ENCODE results near the gene PNMA8C. TPM values are rescaled to one million over a fixed set of nuclear protein-coding genes. Genes with fewer than 3 reads are reported as not detected.
"Not testable (repeated sequence)": the region's sequence is repeated elsewhere in the genome, so short reads cannot be mapped to it uniquely, and the experiment has no call there.

PNMA8C gene
- total RNA-seq, 1 donor from 2014 or later = not detected

DNA sequence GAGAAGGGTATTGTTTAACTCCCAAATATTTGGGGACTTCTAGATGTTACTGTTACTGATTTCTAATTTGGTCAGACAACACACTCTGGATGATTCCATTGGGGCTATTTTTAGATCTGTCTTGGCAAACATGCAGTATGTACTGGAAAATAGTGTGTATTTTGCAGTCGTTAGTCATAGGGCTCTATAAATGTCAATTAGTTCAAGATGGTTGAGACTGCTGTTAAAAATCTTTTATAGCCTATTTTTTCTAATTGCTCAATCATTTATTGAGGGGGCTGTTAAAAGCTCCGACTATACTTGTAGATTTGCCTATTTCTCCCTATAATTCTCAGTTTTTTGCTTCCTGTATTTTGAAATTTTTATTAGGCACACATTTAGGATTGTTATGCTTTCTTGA lies 50.5 kb downstream of the PNMA8C start:
- intact Hi-C loops (cut with DNase I) = no loop called here
- DNase-seq (ENCODE audit: low spot score) (no peak), ATAC-seq (peak; percentile 80)

DNA sequence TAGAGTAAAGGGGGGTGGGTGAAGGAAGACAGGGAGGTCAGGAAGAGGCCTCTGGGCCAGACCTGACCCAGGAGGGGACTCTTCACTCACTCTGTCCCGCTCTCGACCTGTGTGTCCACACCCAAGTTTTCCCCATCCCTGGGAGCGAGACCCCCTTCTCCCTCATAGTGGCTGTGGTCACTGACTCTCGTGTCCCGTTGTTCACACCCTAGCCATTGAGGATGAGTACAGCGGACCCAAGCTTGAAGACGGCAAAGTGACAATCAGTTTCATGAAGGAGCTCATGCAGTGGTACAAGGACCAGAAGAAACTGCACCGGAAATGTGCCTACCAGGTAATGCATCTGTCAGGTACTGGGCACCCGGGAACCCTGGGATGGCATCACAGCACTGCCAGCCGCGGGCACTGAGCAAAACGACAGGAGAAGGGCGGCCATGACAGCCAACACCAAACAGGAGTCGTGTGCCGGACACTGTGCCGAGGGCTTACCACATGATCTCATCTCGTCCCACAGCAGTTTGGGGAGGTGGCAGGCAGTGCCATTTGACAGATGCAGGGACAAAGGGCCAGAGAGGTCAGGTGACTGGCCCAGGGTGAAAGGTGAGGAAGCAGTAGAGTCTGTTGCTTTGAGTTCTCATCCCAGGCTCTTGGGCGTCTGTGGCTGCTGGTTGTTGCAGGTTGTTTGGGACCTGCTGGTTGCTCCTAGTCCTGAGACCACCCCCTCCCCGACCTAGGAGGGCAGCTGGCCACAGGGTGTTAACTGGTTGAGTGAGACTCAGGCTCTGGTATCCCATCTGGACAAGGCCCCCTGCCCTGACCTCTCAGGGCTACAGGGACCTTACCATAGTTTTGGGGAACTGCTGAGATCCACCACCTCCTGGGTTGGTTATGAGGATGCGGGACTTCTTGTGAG lies 52.2 kb downstream of the PNMA8C start:
- no peak for ATAC-seq

DNA sequence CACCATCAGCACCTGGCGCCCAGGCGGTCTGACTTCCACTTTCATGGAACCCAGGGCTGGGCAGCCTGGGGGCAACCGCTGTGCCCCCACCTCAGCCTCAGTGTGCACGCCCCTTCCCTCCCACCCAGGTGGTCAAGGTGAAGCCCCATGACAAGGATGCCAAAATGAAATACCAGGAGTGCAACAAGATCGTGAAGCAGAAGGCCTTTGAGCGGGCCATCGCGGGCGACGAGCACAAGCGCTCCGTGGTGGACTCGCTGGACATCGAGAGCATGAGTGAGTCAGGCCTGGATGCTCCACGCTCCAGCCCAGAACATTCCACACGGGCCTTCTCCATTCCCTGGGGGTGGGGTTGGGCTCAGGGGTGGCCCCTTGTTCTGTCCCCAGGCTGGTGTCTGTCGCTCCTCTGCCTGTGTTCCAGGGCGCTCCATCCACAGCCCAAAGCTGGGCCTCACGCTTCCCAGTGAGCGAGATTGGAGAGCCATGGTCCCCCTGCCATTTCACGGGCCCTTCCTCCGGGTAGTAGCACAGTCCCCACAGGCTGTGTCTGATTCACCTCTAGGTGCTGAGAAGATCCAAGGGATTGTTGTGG lies 53.2 kb downstream of the PNMA8C start:
- intact Hi-C loops (cut with DNase I); ATAC-seq: not testable (repeated sequence)
- peak; percentile 31 for DNase-seq (ENCODE audit: low spot score)

More for the DNA sequence above, 52.2 kb downstream of the PNMA8C start:
- DNase-seq (ENCODE audit: low spot score) = peak; percentile 56
- intact Hi-C loops (cut with DNase I) = no loop called here

Other genes starting within 250 kb of the PNMA8C start
- not detected for gene IGFL1, start 199.2 kb downstream of the PNMA8C start, total RNA-seq
- gene HIF3A, start 131.9 kb downstream of the PNMA8C start, total RNA-seq = 55.0 TPM
- gene PPP5C, start 81.8 kb downstream of the PNMA8C start, total RNA-seq = 46.9 TPM
- 9.0 TPM for gene CCDC8, start 15.4 kb downstream of the PNMA8C start, total RNA-seq
- gene PNMA8A, start 42.6 kb upstream of the PNMA8C start, total RNA-seq = 9.3 TPM
- gene PNMA8B, start 66.9 kb upstream of the PNMA8C start, total RNA-seq = 3.6 TPM
- 237 TPM for gene CALM3, start 172.4 kb upstream of the PNMA8C start, total RNA-seq
- 8.0 TPM for gene PTGIR, start 196.2 kb upstream of the PNMA8C start, total RNA-seq
- not detected for gene GNG8, start 207.3 kb upstream of the PNMA8C start, total RNA-seq
- 22.2 TPM for gene DACT3, start 232.2 kb upstream of the PNMA8C start, total RNA-seq

Measured in sciatic nerve (tissue), 2 donors.